HT1080 (cell line): ENCODE results near the gene COL25A1. TPM values are rescaled to one million over a fixed set of nuclear protein-coding genes. Genes with fewer than 3 reads are reported as not detected.

Experiments used
- DNase-seq: peaks from one replicate; pipeline ENCODE4 v3.0.0-alpha.2; 2015; ENCODE audit warnings: low read depth
- total RNA-seq: library from RNA; depleted of rRNA; stranded (reverse); fragments of >200 nt; shearing (Covaris generic); gene quantifications from 2 replicates; pipeline ENCODE4 v1.2.3, GENCODE V29; 2014; rRNA removed

Gene COL25A1
- total RNA-seq, 1 experiment from 2014 or later: 0.06 TPM

GRCh38 chr4:108779958-108780357 is 522.5 kb downstream of the COL25A1 start:
- DNase-seq: no peak

GRCh38 chr4:108777388-108777787 is 525.1 kb downstream of the COL25A1 start:
- DNase-seq: no peak

- no peak for DNase-seq
Observed at GRCh38 chr4:108775921-108776320, 526.5 kb downstream of the COL25A1 start.

GRCh38 chr4:108774809-108775530 is 527.5 kb downstream of the COL25A1 start:
- DNase-seq: no peak

DNA sequence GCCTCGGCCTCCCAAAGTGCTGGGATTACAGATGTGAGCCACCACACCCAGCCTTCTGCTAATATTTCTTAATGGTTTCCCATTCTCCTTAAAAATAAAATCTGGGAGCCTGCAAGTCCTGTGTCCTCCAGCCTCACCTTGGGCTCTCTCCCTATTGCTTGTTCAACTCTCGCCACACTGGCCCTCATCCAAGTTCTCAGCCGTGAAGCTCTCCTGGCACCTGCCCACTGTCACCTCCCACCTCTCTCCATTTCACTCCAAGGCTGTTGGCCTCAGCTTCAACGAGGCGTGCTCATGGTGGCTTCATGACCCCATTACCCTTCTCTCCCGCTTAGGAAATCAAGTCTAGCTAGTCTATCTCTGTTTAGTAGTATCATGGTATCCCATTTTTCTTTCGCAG is 530.1 kb downstream of the COL25A1 start:
- DNase-seq: no peak

- DNase-seq: no peak
Observed at GRCh38 chr4:108766058-108766457, 536.4 kb downstream of the COL25A1 start.

- no peak for DNase-seq
Observed at GRCh38 chr4:108763986-108764385, 538.5 kb downstream of the COL25A1 start.

- no peak for DNase-seq
Observed at GRCh38 chr4:108763226-108763593, 539.2 kb downstream of the COL25A1 start.

GRCh38 chr4:108762559-108763225 is 539.8 kb downstream of the COL25A1 start, which contains the start of gene ETNPPL:
Gene ETNPPL (minus strand): TSS chr4:108763053. CDS start chr4:108762898, 155 bp downstream.
- no peak for DNase-seq

Other genes with a start within 250 kb of the COL25A1 start
- gene SEC24B, start 131.2 kb upstream of the COL25A1 start, total RNA-seq: 10.9 and 23.1 TPM in 2 replicates